Mesothelial cell of epicardium (in vitro differentiated cells): ENCODE measurements around the gene PCSK5. TPM values are rescaled to one million over a fixed set of nuclear protein-coding genes. Genes with fewer than 3 reads are reported as not detected.

Experiments
- DNase-seq, 2 experiments: peaks; one replicate each; pipeline ENCODE4 v3.0.0; 2021; ENCODE audit warnings: low spot score in 2 of 2; ENCODE audit not compliant: unreplicated experiment in 2 of 2
- H3K27ac Mint-ChIP-seq: 2 replicates; pipeline ENCODE4 v1.8.0; 2021; ENCODE audit warnings: mixed read lengths
- H3K27me3 Mint-ChIP-seq: 2 replicates; pipeline ENCODE4 v1.8.0; 2021; ENCODE audit warnings: low read depth, mixed read lengths
- H3K36me3 Mint-ChIP-seq: 2 replicates; pipeline ENCODE4 v1.8.0; 2021; ENCODE audit warnings: mixed read lengths
- H3K4me1 Mint-ChIP-seq: 2 replicates; pipeline ENCODE4 v1.8.0; 2021; ENCODE audit warnings: mixed read lengths
- H3K4me3 Mint-ChIP-seq: 2 replicates; pipeline ENCODE4 v1.8.0; 2021; ENCODE audit warnings: mild to moderate bottlenecking, moderate library complexity, mixed read lengths
- H3K9me3 Mint-ChIP-seq: 2 replicates; pipeline ENCODE4 v1.8.0; 2021; ENCODE audit warnings: mixed read lengths
- CTCF ChIP-seq: fragments of 200-600 bp; sonication (generic); IDR thresholded peaks from one replicate; pipeline ENCODE4 v1.5.0; 2021; ENCODE audit warnings: antibody characterized with exemption; ENCODE audit not compliant: unreplicated experiment
- total RNA-seq: library from RNA; stranded (reverse); gene quantifications from 3 replicates; pipeline ENCODE4 v1.2.1, GENCODE V29; 2021

Gene PCSK5
- total RNA-seq, 1 donor from 2014 or later, result 15.7 TPM

GRCh38 chr9:75933982-75934381, 43.5 kb downstream of the PCSK5 start:
- Mint-ChIP-seq H3K4me1 (peaks cover 19% of the 10 kb centered on the region), H3K27ac (no peak overlapping the region), H3K27me3 (no peaks in the 10 kb centered on the region), H3K36me3 (peaks cover 17% of the 10 kb centered on the region), H3K4me3 (no peak overlapping the region), H3K9me3 (peaks cover 7% of the 10 kb centered on the region)
- DNase-seq, result no peak
- TF ChIP-seq CTCF, result no peak

- Mint-ChIP-seq H3K36me3 (peaks cover 17% of the 10 kb centered on the region), H3K27me3 (no peaks in the 10 kb centered on the region), H3K4me3 (no peak overlapping the region), H3K27ac (no peak overlapping the region), H3K9me3 (peaks cover 4% of the 10 kb centered on the region), H3K4me1 (peaks cover 9% of the 10 kb centered on the region)
- DNase-seq, result no peak
- no peak for TF ChIP-seq CTCF
Observed at GRCh38 chr9:75935591-75935990, 45.1 kb downstream of the PCSK5 start.

- Mint-ChIP-seq H3K4me1 (no peaks in the 10 kb centered on the region), H3K9me3 (peaks cover 4% of the 10 kb centered on the region), H3K27ac (no peak overlapping the region), H3K36me3 (peaks cover 14% of the 10 kb centered on the region), H3K27me3 (no peaks in the 10 kb centered on the region), H3K4me3 (no peak overlapping the region)
- DNase-seq, result no peak
- no peak for TF ChIP-seq CTCF
Observed at GRCh38 chr9:75937521-75938258, 47.2 kb downstream of the PCSK5 start.

- peaks cover 4% of the 10 kb centered on the region for H3K9me3 Mint-ChIP-seq
- no peak for TF ChIP-seq CTCF
- no peak overlapping the region for H3K4me3 Mint-ChIP-seq
- H3K36me3 Mint-ChIP-seq, result peaks cover 9% of the 10 kb centered on the region
- no peaks in the 10 kb centered on the region for H3K4me1 Mint-ChIP-seq
- no peaks in the 10 kb centered on the region for H3K27me3 Mint-ChIP-seq
- no peak overlapping the region for H3K27ac Mint-ChIP-seq
- no peak for DNase-seq
Observed at GRCh38 chr9:75938946-75939345, 48.5 kb downstream of the PCSK5 start.

- Mint-ChIP-seq H3K9me3 (peaks cover 4% of the 10 kb centered on the region), H3K27ac (no peak overlapping the region), H3K36me3 (peaks cover 7% of the 10 kb centered on the region), H3K4me1 (no peaks in the 10 kb centered on the region), H3K27me3 (no peaks in the 10 kb centered on the region), H3K4me3 (no peak overlapping the region)
- DNase-seq, result no peak
- TF ChIP-seq CTCF, result no peak
Observed at GRCh38 chr9:75939536-75940111, 49.2 kb downstream of the PCSK5 start.
